GM06990 (cell line): ENCODE measurements around the gene CCDC196.

Experiments used
- DNase-seq: peaks from one replicate; pipeline ENCODE4 v3.0.0-alpha.2; 2011; ENCODE audit not compliant: insufficient read length; ENCODE audit errors: extremely low read depth
- H3K27me3 ChIP-seq: replicated peaks from 2 replicates; pipeline ENCODE4 v1.6.0; 2011; ENCODE audit warnings: low read length; ENCODE audit not compliant: control insufficient read depth, insufficient read depth
- H3K36me3 ChIP-seq: 2 replicates; pipeline ENCODE4 v1.5.1; 2011; ENCODE audit warnings: low read length; ENCODE audit not compliant: control insufficient read depth, insufficient read depth
- H3K4me3 ChIP-seq: replicated peaks from 2 replicates; pipeline ENCODE4 v1.5.1; 2011; ENCODE audit warnings: low read depth, mild to moderate bottlenecking, control low read depth, low read length
- TF ChIP-seq, protein P1 (sequence below): IDR thresholded peaks from 2 replicates; pipeline ENCODE4 v1.5.1; 2011; ENCODE audit warnings: low read length, control low read depth, mild to moderate bottlenecking, inconsistent platforms; ENCODE audit not compliant: insufficient read depth, poor library complexity, severe bottlenecking

The CCDC196 gene

DNA sequence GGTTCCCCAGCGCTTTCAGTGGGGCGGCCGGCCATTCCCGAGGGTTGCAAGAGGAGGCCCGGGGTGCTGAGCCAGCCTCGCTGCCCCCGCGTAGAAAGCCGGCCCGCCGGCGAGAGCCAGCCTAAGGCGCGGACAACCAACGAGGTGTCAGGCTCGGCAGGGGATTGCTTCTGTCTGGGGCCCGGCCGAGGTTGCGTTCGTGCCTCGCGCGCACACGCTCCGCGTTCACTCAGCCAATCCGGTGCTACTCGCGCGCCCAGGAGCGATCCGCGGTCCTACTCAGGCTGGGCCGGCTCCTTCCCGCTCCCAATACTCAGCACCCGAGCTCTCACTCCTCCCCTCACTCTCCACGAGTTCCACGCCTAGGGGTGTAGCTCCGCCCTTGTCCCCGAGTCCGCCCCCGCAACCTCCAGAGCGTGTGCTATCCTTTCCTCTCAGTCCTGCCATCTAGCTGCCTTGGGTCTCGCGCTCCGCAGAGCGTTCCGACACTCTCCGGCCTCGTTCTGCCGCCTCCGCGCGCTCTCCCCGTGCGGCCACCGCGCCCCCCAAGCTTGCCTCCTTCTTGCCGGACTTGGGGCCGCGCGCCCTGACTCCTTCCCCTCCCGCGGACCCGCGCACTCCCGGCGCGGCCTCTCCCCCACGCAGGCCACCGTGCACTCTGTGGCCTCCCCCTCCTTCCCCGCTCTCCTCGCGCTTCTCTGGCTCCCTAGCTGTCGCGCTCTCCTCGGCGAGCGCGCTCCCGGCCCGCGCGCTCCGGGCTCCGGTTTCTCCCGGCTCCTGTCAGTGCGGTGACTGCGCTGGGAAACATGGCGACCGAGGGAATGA is 21.8 kb downstream of the CCDC196 start, which contains the start of gene GPHN:
GPHN (plus strand) TSS at position 426 of the 825 bp plus-strand sequence.
- Histone ChIP-seq H3K27me3 (no peaks in the 10 kb centered on the region), H3K4me3 (peak within 1 kb of the TSS; percentile 100), H3K36me3 (no peaks in the 10 kb centered on the region)
- DNase-seq, result peak; percentile 98
- TF ChIP-seq, protein P1, sequence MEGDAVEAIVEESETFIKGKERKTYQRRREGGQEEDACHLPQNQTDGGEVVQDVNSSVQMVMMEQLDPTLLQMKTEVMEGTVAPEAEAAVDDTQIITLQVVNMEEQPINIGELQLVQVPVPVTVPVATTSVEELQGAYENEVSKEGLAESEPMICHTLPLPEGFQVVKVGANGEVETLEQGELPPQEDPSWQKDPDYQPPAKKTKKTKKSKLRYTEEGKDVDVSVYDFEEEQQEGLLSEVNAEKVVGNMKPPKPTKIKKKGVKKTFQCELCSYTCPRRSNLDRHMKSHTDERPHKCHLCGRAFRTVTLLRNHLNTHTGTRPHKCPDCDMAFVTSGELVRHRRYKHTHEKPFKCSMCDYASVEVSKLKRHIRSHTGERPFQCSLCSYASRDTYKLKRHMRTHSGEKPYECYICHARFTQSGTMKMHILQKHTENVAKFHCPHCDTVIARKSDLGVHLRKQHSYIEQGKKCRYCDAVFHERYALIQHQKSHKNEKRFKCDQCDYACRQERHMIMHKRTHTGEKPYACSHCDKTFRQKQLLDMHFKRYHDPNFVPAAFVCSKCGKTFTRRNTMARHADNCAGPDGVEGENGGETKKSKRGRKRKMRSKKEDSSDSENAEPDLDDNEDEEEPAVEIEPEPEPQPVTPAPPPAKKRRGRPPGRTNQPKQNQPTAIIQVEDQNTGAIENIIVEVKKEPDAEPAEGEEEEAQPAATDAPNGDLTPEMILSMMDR, result peak; percentile 15

DNA sequence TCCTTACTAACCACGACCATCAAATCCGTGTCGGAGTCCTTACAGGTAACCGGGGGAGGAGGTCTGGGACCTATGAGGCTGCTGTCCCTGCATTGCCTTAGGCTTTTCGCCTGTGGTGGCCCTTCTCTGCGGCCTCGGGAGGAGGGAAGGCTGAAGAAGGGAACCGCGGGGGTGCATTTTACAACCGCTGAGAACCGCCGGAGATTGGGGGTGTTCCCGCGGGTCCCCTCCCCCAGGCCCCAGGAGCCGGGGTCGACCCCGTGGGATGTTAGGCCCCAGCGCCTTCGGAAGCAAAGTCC is 22.3 kb downstream of the CCDC196 start:
- Histone ChIP-seq H3K27me3 (no peaks in the 10 kb centered on the region), H3K4me3 (peak overlapping the region; percentile 100), H3K36me3 (no peaks in the 10 kb centered on the region)
- DNase-seq, result no peak
- TF ChIP-seq, protein P1, result no peak

DNA sequence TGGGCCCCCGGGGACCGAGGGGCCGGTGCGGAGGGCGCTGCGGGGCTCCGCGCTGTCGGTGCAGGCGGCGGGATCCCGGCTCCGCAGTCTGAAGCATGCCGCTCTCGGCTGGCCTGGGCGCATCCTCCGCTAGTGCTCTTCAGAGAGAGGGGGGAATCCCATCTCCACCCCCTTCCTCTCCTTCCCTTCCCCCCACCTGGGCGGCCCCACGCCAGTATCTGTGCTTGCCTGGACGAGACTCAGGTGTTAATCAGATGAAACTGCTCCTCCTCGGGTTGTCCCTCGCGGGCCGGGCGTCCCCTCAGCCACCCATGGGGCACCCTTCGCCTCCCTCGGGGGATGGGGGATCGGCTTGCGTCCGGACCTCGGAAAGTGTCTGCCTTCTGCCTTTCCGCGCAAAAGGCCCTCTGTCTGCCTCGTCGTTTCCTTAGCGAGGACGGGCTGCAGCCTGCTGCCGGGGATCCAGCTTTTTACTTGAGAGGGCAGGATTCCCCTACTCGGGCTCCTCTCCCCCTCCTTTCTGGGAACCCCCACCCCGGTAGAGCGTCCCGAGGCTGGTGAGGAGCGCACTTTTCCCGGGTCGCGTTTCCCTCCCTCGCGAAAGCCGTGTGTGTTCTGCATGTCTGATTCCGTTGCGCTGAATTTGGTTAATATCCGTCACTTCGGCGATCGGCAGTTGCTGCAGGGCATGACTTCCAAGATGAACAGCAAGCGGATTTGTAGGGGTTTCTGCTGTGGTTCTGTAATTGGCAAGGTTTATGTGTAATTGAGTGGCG is 22.9 kb downstream of the CCDC196 start:
- TF ChIP-seq, protein P1, result no peak
- H3K27me3 ChIP-seq, result no peaks in the 10 kb centered on the region
- peak overlapping the region; percentile 100 for H3K4me3 ChIP-seq
- peak; percentile 83 for DNase-seq
- H3K36me3 ChIP-seq, result no peaks in the 10 kb centered on the region

DNA sequence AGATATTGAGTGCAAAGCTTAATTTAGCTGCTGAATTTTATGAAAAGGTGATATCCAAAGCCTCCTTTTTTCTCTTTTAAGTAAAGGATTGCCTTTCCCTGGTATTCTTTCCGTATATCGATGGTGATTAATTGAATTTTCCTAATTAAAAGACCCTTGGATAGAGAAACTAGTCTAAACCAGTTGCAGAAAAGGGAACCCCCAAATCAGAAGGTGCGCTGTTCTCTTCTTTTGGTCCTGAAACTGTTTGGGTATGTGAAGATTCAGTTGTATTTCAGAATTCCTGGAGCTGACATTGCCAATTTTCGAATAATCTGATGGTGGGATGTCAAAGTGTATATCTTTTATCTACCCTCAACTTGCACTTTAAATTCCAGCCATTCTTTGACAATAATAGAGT is 23.7 kb downstream of the CCDC196 start:
- TF ChIP-seq, protein P1, result no peak
- Histone ChIP-seq H3K27me3 (no peaks in the 10 kb centered on the region), H3K36me3 (no peaks in the 10 kb centered on the region), H3K4me3 (peak overlapping the region; percentile 100)
- no peak for DNase-seq

DNA sequence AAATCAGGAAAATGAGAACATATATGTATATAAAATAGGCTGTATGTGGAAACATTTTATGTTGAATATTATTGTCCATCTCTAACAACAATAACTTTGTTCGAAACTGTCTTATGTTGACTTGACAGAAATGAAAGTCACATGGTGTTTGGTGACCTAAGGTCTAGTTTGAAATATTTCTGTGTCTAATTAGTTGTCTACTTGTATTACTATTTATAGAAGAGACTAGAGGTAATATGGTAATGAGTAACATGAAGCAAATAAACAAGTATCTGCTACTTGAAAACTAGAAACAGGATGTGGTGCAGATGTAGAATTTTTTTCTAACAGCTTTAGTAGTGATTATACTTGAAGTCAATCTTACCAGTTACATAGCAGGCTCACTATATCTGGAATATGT is 25.7 kb downstream of the CCDC196 start:
- peak; percentile 58 for DNase-seq
- no peaks in the 10 kb centered on the region for H3K36me3 ChIP-seq
- no peak overlapping the region for H3K4me3 ChIP-seq
- H3K27me3 ChIP-seq, result no peaks in the 10 kb centered on the region
- TF ChIP-seq, protein P1, result no peak
